HL-60 (cell line): ENCODE measurements around the gene COX7A2.
A peak's percentile ranks its signal among the peaks of the same experiment; 100 is the strongest.

Experiments
- CTCF ChIP-seq: IDR thresholded peaks from one replicate; pipeline ENCODE4 v1.5.1; 2011; ENCODE audit warnings: low read length, control low read depth, inconsistent platforms; ENCODE audit not compliant: insufficient read depth
- GABPA ChIP-seq: IDR thresholded peaks from 2 replicates; pipeline ENCODE4 v1.6.1; 2012; ENCODE audit warnings: low read depth
- SPI1 ChIP-seq: IDR thresholded peaks from 2 replicates; pipeline ENCODE4 v1.6.1; 2012; ENCODE audit warnings: low read depth, mild to moderate bottlenecking, borderline replicate concordance

DNA sequence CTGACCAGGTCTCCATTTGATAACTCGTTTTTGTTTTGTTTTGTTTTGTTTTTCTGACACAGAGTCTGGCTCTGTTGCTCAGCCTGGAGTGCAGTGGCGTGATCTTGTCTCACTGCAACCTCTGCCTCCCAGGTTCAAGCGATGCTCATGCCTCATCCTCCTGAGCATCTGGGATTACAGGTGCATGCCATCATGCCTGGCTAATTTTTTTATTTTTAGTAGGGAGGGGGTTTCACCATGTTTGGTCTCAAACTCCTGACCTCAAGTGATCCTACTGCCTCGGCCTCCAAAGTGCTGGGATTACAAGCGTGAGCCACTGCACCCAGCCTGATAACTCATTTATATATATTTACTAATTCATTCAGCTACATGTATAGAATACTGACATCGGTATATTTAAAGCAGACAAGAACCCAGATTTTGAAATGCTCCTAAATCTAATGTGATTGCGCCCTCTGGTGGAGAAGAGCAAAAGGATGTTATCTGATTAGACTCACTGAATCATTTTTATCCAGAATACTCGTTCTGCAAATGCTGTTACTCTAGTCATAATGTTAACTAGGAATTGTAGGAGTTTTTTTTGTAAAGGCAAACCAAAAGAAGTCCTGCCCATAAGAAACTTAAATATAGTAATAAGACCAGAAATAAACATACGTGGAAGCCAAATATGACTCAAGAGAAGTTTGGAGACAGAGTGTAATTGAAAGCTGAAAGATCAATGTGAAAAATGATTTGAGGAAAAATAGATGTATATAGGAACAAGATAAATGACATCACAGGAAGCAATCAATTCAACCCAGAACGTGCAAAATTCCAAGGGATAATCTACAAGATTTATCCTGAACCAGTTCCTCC, 32.5 kb downstream of the COX7A2 start:
- peak; percentile 63 for TF ChIP-seq CTCF
- no peak for TF ChIP-seq SPI1
- no peak for TF ChIP-seq GABPA
